HEK293 (cell line): ENCODE data around the gene PFKL.

Source experiments
- EGR2 ChIP-seq: fragments of 450-650 bp; formaldehyde crosslinking; IDR thresholded peaks from 2 replicates; pipeline ENCODE4 v1.5.1; 2016; ENCODE audit warnings: low read depth, missing biosample characterization, missing genetic modification characterization
- FEZF1 ChIP-seq: fragments of 450-650 bp; formaldehyde crosslinking; IDR thresholded peaks from 2 replicates; pipeline ENCODE4 v1.5.1; 2016; ENCODE audit warnings: missing biosample characterization, missing genetic modification characterization
- GLI2 ChIP-seq: fragments of 450-650 bp; formaldehyde crosslinking; IDR thresholded peaks from 2 replicates; pipeline ENCODE4; 2017; ENCODE audit warnings: missing biosample characterization, missing genetic modification characterization, low read depth, borderline replicate concordance
- SP3 ChIP-seq: fragments of 450-650 bp; formaldehyde crosslinking; IDR thresholded peaks from 2 replicates; pipeline ENCODE4 v1.5.1; 2016; ENCODE audit warnings: missing biosample characterization, missing genetic modification characterization
- TSHZ1 ChIP-seq: fragments of 450-650 bp; formaldehyde crosslinking; IDR thresholded peaks from 2 replicates; pipeline ENCODE4 v1.5.1; 2016; ENCODE audit warnings: missing biosample characterization, missing genetic modification characterization, borderline replicate concordance
- ZBTB11 ChIP-seq: fragments of 450-650 bp; formaldehyde crosslinking; conservative IDR thresholded peaks from 2 replicates; pipeline ENCODE4 v1.5.1; 2016; ENCODE audit warnings: low read depth, missing biosample characterization, missing genetic modification characterization
- ZEB2 ChIP-seq: fragments of 450-650 bp; formaldehyde crosslinking; IDR thresholded peaks from 2 replicates; pipeline ENCODE4 v1.5.1; 2016; ENCODE audit warnings: missing biosample characterization, missing genetic modification characterization
- ZFHX2 ChIP-seq: fragments of 450-650 bp; formaldehyde crosslinking; conservative IDR thresholded peaks from 2 replicates; pipeline ENCODE4 v1.5.1; 2016; ENCODE audit warnings: missing biosample characterization, missing genetic modification characterization
- ZIC2 ChIP-seq: fragments of 450-650 bp; formaldehyde crosslinking; IDR thresholded peaks from 2 replicates; pipeline ENCODE4 v1.5.1; 2016; ENCODE audit warnings: missing biosample characterization, missing genetic modification characterization
- ZNF132 ChIP-seq: fragments of 450-650 bp; formaldehyde crosslinking; IDR thresholded peaks from 2 replicates; pipeline ENCODE4 v1.5.1; 2017; ENCODE audit warnings: missing biosample characterization, missing genetic modification characterization, borderline replicate concordance
- ZNF26 ChIP-seq: fragments of 450-650 bp; formaldehyde crosslinking; IDR thresholded peaks from 2 replicates; pipeline ENCODE4 v1.5.1; 2016; ENCODE audit warnings: missing biosample characterization, missing genetic modification characterization
- ZNF280D ChIP-seq: fragments of 450-650 bp; formaldehyde crosslinking; IDR thresholded peaks from 2 replicates; pipeline ENCODE4 v1.5.1; 2016; ENCODE audit warnings: missing biosample characterization, missing genetic modification characterization
- ZNF366 ChIP-seq: fragments of 450-650 bp; formaldehyde crosslinking; conservative IDR thresholded peaks from 2 replicates; pipeline ENCODE4 v1.5.1; 2016; ENCODE audit warnings: missing biosample characterization, missing genetic modification characterization
- ZNF404 ChIP-seq: fragments of 450-650 bp; formaldehyde crosslinking; IDR thresholded peaks from 2 replicates; pipeline ENCODE4 v1.5.1; 2017; ENCODE audit warnings: missing biosample characterization, missing genetic modification characterization
- ZNF48 ChIP-seq: fragments of 450-650 bp; formaldehyde crosslinking; IDR thresholded peaks from 2 replicates; pipeline ENCODE4 v1.5.1; 2016; ENCODE audit warnings: missing biosample characterization, missing genetic modification characterization
- ZNF513 ChIP-seq: fragments of 450-650 bp; IDR thresholded peaks from 2 replicates; pipeline ENCODE4 v1.5.1; 2018; ENCODE audit warnings: missing biosample characterization, missing genetic modification characterization
- ZNF548 ChIP-seq: fragments of 450-650 bp; formaldehyde crosslinking; IDR thresholded peaks from 2 replicates; pipeline ENCODE4 v1.5.1; 2016; ENCODE audit warnings: missing biosample characterization, missing genetic modification characterization
- ZNF624 ChIP-seq: fragments of 450-650 bp; formaldehyde crosslinking; IDR thresholded peaks from 2 replicates; pipeline ENCODE4 v1.5.1; 2017; ENCODE audit warnings: missing biosample characterization, missing genetic modification characterization
- ZNF776 ChIP-seq: fragments of 450-650 bp; formaldehyde crosslinking; IDR thresholded peaks from 2 replicates; pipeline ENCODE4 v1.5.0; 2017; ENCODE audit warnings: missing biosample characterization, missing genetic modification characterization, borderline replicate concordance
- ZNF777 ChIP-seq: fragments of 450-650 bp; formaldehyde crosslinking; IDR thresholded peaks from 2 replicates; pipeline ENCODE4 v1.5.1; 2017; ENCODE audit warnings: missing biosample characterization, missing genetic modification characterization, borderline replicate concordance
- ZSCAN18 ChIP-seq: fragments of 450-650 bp; formaldehyde crosslinking; IDR thresholded peaks from 2 replicates; pipeline ENCODE4 v1.5.1; 2016; ENCODE audit warnings: missing biosample characterization, missing genetic modification characterization
- ZSCAN4 ChIP-seq: fragments of 450-650 bp; formaldehyde crosslinking; IDR thresholded peaks from 2 replicates; pipeline ENCODE4 v1.5.1; 2017; ENCODE audit warnings: missing biosample characterization, missing genetic modification characterization

The PFKL gene

GRCh38 chr21:44338971-44339910 is 39.4 kb downstream of the PFKL start, which contains the start of gene CFAP410 (continued):
- TF ChIP-seq ZFHX2 (tag by site-specific recombination) (peak; percentile 45), GLI2 (tag by site-specific recombination) (no peak), ZNF776 (tag by site-specific recombination) (no peak), SP3 (tag by site-specific recombination) (peak; percentile 92), ZNF132 (no peak), ZNF26 (no peak), ZNF404 (no peak), ZEB2 (tag by site-specific recombination) (peak; percentile 79), ZSCAN4 (tag by site-specific recombination) (no peak; the same call in 1 of the 2 replicates), ZNF280D (tag by site-specific recombination) (no peak), EGR2 (tag by site-specific recombination) (0 out of 2 replicates have a peak, but pooled peaks have one; percentile 33), TSHZ1 (no peak), ZNF624 (no peak), ZNF48 (tag by site-specific recombination) (no peak), ZSCAN18 (tag by site-specific recombination) (no peak), ZBTB11 (tag by site-specific recombination) (peak; percentile 73), ZNF777 (tag by site-specific recombination) (no peak), ZNF548 (tag by site-specific recombination) (no peak), ZIC2 (peak; percentile 35; the same call in 1 of the 2 replicates), ZNF513 (tag by site-specific recombination) (no peak; the same call in 1 of the 2 replicates), FEZF1 (tag by site-specific recombination) (no peak), ZNF366 (tag by site-specific recombination) (no peak)
